ENCODE measurements around the gene ARHGDIG. TPM values are rescaled to one million over a fixed set of nuclear protein-coding genes. Genes with fewer than 3 reads are reported as not detected.
"Not testable (repeated sequence)": the region's sequence is repeated elsewhere in the genome, so short reads cannot be mapped to it uniquely, and the experiment has no call there.

ARHGDIG gene
- total RNA-seq, 1 donor from 2014 or later, result 5.0 TPM

DNA sequence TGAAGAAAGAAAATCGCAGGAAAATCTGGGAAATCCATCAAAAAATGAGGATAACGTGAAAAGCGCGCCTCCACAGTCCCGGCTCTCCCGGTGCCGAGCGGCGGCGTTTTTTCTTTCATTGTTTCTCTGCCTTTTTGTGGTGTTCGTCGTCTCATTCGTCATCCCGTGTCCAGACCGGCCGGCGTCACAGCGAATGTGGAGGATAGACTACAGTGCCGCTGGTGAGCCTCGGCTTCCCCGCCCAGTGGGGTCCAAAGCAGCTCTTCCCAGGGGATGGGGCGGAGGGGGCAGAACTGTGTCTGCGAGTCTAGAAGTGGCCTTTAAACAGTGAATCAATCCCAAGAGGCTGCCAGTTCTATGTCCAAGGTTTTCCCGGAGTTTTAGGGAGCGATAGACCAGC is 25.9 kb upstream of the ARHGDIG start:
- TF ChIP-seq CTCF (IDR thresholded peaks at IDR 0.05; ENCODE audit: insufficient read depth, low read depth, low read length) (no peak), EZH2 (IDR thresholded peaks at IDR 0.05; ENCODE audit: insufficient read depth, low read length) (no peak)
- FAIRE-seq (no peak), DNase-seq (ENCODE audit: low read depth) (no peak)
- H3K4me1 Mint-ChIP-seq (ENCODE audit: low read depth, unreplicated experiment), result peaks cover 9% of the 10 kb centered on the region
- H3K4me3 Mint-ChIP-seq (ENCODE audit: unreplicated experiment), result no peak overlapping the region
- no peak overlapping the region for H3K27ac Mint-ChIP-seq (ENCODE audit: unreplicated experiment)
- Histone ChIP-seq H4K20me1 (ENCODE audit: insufficient read depth, low read length) (no peaks in the 10 kb centered on the region), H2AFZ (ENCODE audit: low read depth, low read length) (no peak overlapping the region), H3K4me2 (ENCODE audit: low read length) (no peak overlapping the region), H3K4me3 (ENCODE audit: insufficient read depth, low read depth, low read length) (no peak overlapping the region), H3K9me3 (ENCODE audit: insufficient read depth, low read depth, low read length) (no peaks in the 10 kb centered on the region), H3K36me3 (ENCODE audit: insufficient read depth, low read length) (peaks cover 2% of the 10 kb centered on the region), H3K27ac (ENCODE audit: low read depth, low read length) (no peak overlapping the region), H3K27me3 (ENCODE audit: insufficient read depth, low read length) (no peaks in the 10 kb centered on the region), H3K9ac (ENCODE audit: low read length) (no peak overlapping the region), H3K79me2 (ENCODE audit: insufficient read depth, low read length) (no peaks in the 10 kb centered on the region), H3K4me1 (ENCODE audit: insufficient read depth, low read length) (peaks cover 3% of the 10 kb centered on the region)
- H3K36me3 Mint-ChIP-seq (ENCODE audit: low read depth, unreplicated experiment), result peaks cover 15% of the 10 kb centered on the region
- H3K9me3 Mint-ChIP-seq (ENCODE audit: unreplicated experiment), result no peaks in the 10 kb centered on the region
- H3K27me3 Mint-ChIP-seq (ENCODE audit: low read depth, unreplicated experiment), result no peaks in the 10 kb centered on the region

- no peak for FAIRE-seq
- Mint-ChIP-seq H3K27me3 (ENCODE audit: low read depth, unreplicated experiment) (no peaks in the 10 kb centered on the region), H3K4me3 (ENCODE audit: unreplicated experiment) (no peak overlapping the region), H3K27ac (ENCODE audit: unreplicated experiment) (no peak overlapping the region), H3K4me1 (ENCODE audit: low read depth, unreplicated experiment) (peaks cover 5% of the 10 kb centered on the region), H3K9me3 (ENCODE audit: unreplicated experiment) (no peaks in the 10 kb centered on the region), H3K36me3 (ENCODE audit: low read depth, unreplicated experiment) (peaks cover 21% of the 10 kb centered on the region)
- Histone ChIP-seq H2AFZ (ENCODE audit: low read depth, low read length) (no peak overlapping the region), H3K4me2 (ENCODE audit: low read length) (no peak overlapping the region), H3K36me3 (ENCODE audit: insufficient read depth, low read length) (peaks cover 2% of the 10 kb centered on the region), H3K79me2 (ENCODE audit: insufficient read depth, low read length) (no peaks in the 10 kb centered on the region), H3K4me1 (ENCODE audit: insufficient read depth, low read length) (peaks cover 2% of the 10 kb centered on the region), H3K9ac (ENCODE audit: low read length) (no peak overlapping the region), H3K9me3 (ENCODE audit: insufficient read depth, low read depth, low read length) (no peaks in the 10 kb centered on the region), H4K20me1 (ENCODE audit: insufficient read depth, low read length) (no peaks in the 10 kb centered on the region), H3K4me3 (ENCODE audit: insufficient read depth, low read depth, low read length) (no peak overlapping the region), H3K27me3 (ENCODE audit: insufficient read depth, low read length) (no peaks in the 10 kb centered on the region), H3K27ac (ENCODE audit: low read depth, low read length) (no peak overlapping the region)
- no peak for TF ChIP-seq EZH2 (IDR thresholded peaks at IDR 0.05; ENCODE audit: insufficient read depth, low read length)
- TF ChIP-seq CTCF (IDR thresholded peaks at IDR 0.05; ENCODE audit: insufficient read depth, low read depth, low read length), result no peak
- DNase-seq (ENCODE audit: low read depth), result no peak
Observed at GRCh38 chr16:255183-255582, 25.2 kb upstream of the ARHGDIG start.

- H3K9me3 Mint-ChIP-seq (ENCODE audit: unreplicated experiment), result not testable (repeated sequence)
Observed at GRCh38 chr16:258091-258490, 22.3 kb upstream of the ARHGDIG start.

More at GRCh38 chr16:258091-258490, 22.3 kb upstream of the ARHGDIG start:
- H3K4me1 Mint-ChIP-seq (ENCODE audit: low read depth, unreplicated experiment); H3K9ac ChIP-seq (ENCODE audit: low read length); H3K4me3 ChIP-seq (ENCODE audit: insufficient read depth, low read depth, low read length); H3K27ac ChIP-seq (ENCODE audit: low read depth, low read length); H4K20me1 ChIP-seq (ENCODE audit: insufficient read depth, low read length); H3K4me3 Mint-ChIP-seq (ENCODE audit: unreplicated experiment); H3K36me3 ChIP-seq (ENCODE audit: insufficient read depth, low read length); H3K27me3 ChIP-seq (ENCODE audit: insufficient read depth, low read length); H3K27ac Mint-ChIP-seq (ENCODE audit: unreplicated experiment); H3K79me2 ChIP-seq (ENCODE audit: insufficient read depth, low read length); H3K9me3 ChIP-seq (ENCODE audit: insufficient read depth, low read depth, low read length); H2AFZ ChIP-seq (ENCODE audit: low read depth, low read length); DNase-seq (ENCODE audit: low read depth); H3K4me2 ChIP-seq (ENCODE audit: low read length); FAIRE-seq; H3K27me3 Mint-ChIP-seq (ENCODE audit: low read depth, unreplicated experiment); H3K4me1 ChIP-seq (ENCODE audit: insufficient read depth, low read length): not testable (repeated sequence)
- H3K36me3 Mint-ChIP-seq (ENCODE audit: low read depth, unreplicated experiment), result peaks cover 33% of the 10 kb centered on the region
